SK-N-SH treated with all-trans-retinoic acid at 6 μM for 48 hours (cell line): Measurements from ENCODE around the gene OR2M7.
"Not testable (repeated sequence)": the region's sequence is repeated elsewhere in the genome, so short reads cannot be mapped to it uniquely, and the experiment has no call there.

Source experiments
- ATAC-seq: fragments of 200-7000 bp; cut with Tn5 transposase; 3 replicates; pipeline ENCODE4 v1.9.1; 2020; ENCODE audit warnings: mild to moderate bottlenecking, moderate library complexity
- ARNTL ChIP-seq: fragments of 450-650 bp; formaldehyde crosslinking; IDR thresholded peaks from 2 replicates; pipeline ENCODE4 v1.5.0; 2020; ENCODE audit warnings: low read depth, mild to moderate bottlenecking, moderate library complexity, borderline replicate concordance
- BACH2 ChIP-seq: fragments of 250-450 bp; sonication (Bioruptor Pico); IDR thresholded peaks from 2 replicates; pipeline ENCODE4 v1.9.0; 2021; ENCODE audit warnings: mild to moderate bottlenecking, borderline replicate concordance
- CSDC2 ChIP-seq: fragments of 250-450 bp; sonication (Bioruptor Pico); IDR thresholded peaks from 2 replicates; pipeline ENCODE4 v1.5.0; 2020; ENCODE audit warnings: mild to moderate bottlenecking, moderate library complexity
- ESRRG ChIP-seq: fragments of 250-450 bp; sonication (Bioruptor Pico); IDR thresholded peaks from 2 replicates; pipeline ENCODE4 v1.6.1; 2021; ENCODE audit warnings: mild to moderate bottlenecking
- GLIS3 ChIP-seq: fragments of 250-450 bp; sonication (Bioruptor Pico); IDR thresholded peaks from 2 replicates; pipeline ENCODE4 v1.5.0; 2020; ENCODE audit warnings: mild to moderate bottlenecking, moderate library complexity
- ISL1 ChIP-seq: fragments of 250-450 bp; sonication (Bioruptor Pico); IDR thresholded peaks from 2 replicates; pipeline ENCODE4 v2.1.2; 2022; ENCODE audit warnings: mild to moderate bottlenecking, moderate library complexity
- OSR1 ChIP-seq: fragments of 250-450 bp; sonication (Bioruptor Pico); IDR thresholded peaks from 2 replicates; pipeline ENCODE4 v1.8.0; 2022; ENCODE audit warnings: moderate library complexity, mild to moderate bottlenecking, inconsistent platforms
- RARB ChIP-seq: fragments of 250-450 bp; sonication (Bioruptor Pico); IDR thresholded peaks from 2 replicates; pipeline ENCODE4 v1.8.0; 2021; ENCODE audit warnings: mild to moderate bottlenecking, moderate library complexity
- TCF4 ChIP-seq: fragments of 250-450 bp; sonication (Bioruptor Pico); IDR thresholded peaks from 2 replicates; pipeline ENCODE4 v1.8.0; 2021; ENCODE audit warnings: mild to moderate bottlenecking, moderate library complexity, borderline replicate concordance
- TOX ChIP-seq: fragments of 250-450 bp; sonication (Bioruptor Pico); IDR thresholded peaks from 2 replicates; pipeline ENCODE4 v1.8.0; 2021; ENCODE audit warnings: mild to moderate bottlenecking, moderate library complexity, borderline replicate concordance
- ZC3H10 ChIP-seq: fragments of 250-450 bp; sonication (Bioruptor Pico); IDR thresholded peaks from 2 replicates; pipeline ENCODE4 v1.5.1; 2021; ENCODE audit warnings: mild to moderate bottlenecking, moderate library complexity
- ZFP3 ChIP-seq: fragments of 250-450 bp; sonication (Bioruptor Pico); IDR thresholded peaks from 2 replicates; pipeline ENCODE4 v1.5.0; 2020; ENCODE audit warnings: mild to moderate bottlenecking, moderate library complexity
- ZFP30 ChIP-seq: fragments of 450-650 bp; formaldehyde crosslinking; IDR thresholded peaks from 2 replicates; pipeline ENCODE4 v1.5.0; 2022; ENCODE audit warnings: mild to moderate bottlenecking, moderate library complexity
- ZNF565 ChIP-seq: fragments of 450-650 bp; formaldehyde crosslinking; conservative IDR thresholded peaks from 2 replicates; pipeline ENCODE4 v1.5.0; 2020; ENCODE audit warnings: low read depth, mild to moderate bottlenecking, moderate library complexity
- ZNF8 ChIP-seq: fragments of 450-650 bp; formaldehyde crosslinking; IDR thresholded peaks from 2 replicates; pipeline ENCODE4 v1.5.0; 2020; ENCODE audit warnings: mild to moderate bottlenecking, moderate library complexity
- TF ChIP-seq, protein P1 (sequence below): fragments of 250-450 bp; sonication (Bioruptor Pico); IDR thresholded peaks from 2 replicates; pipeline ENCODE4 v1.5.1; 2020; ENCODE audit warnings: low read depth, mild to moderate bottlenecking, moderate library complexity
- TF ChIP-seq, protein P2 (sequence below): fragments of 250-450 bp; sonication (Bioruptor Pico); IDR thresholded peaks from 2 replicates; pipeline ENCODE4 v1.8.0; 2021; ENCODE audit warnings: low read depth, mild to moderate bottlenecking, moderate library complexity, borderline replicate concordance
- TF ChIP-seq, protein P3 (sequence below): fragments of 250-450 bp; sonication (Bioruptor Pico); IDR thresholded peaks from 2 replicates; pipeline ENCODE4 v1.5.0; 2020; ENCODE audit warnings: mild to moderate bottlenecking, moderate library complexity
- TF ChIP-seq, protein P4 (sequence below): fragments of 250-450 bp; sonication (Bioruptor Pico); IDR thresholded peaks from 2 replicates; pipeline ENCODE4 v1.5.1; 2021; ENCODE audit warnings: mild to moderate bottlenecking, moderate library complexity

Gene OR2M7

DNA sequence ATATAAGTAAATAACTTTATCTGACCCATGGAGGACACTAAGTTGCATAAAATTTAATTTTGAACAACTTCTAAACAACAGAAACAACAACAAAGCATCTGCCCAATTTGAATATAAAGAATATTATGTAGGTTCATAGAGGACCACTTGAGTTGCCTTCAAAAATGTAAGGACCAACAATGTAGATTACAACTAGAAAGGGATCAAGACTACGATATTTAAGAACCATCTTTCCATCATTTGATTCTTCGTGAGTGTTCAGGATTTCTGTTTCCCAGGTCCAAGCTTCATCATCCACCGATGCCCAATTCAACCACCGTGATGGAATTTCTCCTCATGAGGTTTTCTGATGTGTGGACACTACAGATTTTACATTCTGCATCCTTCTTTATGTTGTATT, 24.1 kb upstream of the OR2M7 start, which contains the start of gene OR14C36:
OR14C36 (plus strand) TSS at position 301 of the 400 bp plus-strand sequence; CDS start at position 301, 0 bp downstream.
- ATAC-seq: no peak
- TF ChIP-seq ISL1 (CRISPR knock-in tag) (no peak), ZNF565 (CRISPR knock-in tag) (no peak), BACH2 (CRISPR knock-in tag) (no peak), ZFP30 (no peak), TCF4 (CRISPR knock-in tag) (no peak), GLIS3 (CRISPR knock-in tag) (no peak), ARNTL (CRISPR knock-in tag) (no peak), ESRRG (CRISPR knock-in tag) (no peak), TOX (CRISPR knock-in tag) (no peak)
- TF ChIP-seq, protein P1, sequence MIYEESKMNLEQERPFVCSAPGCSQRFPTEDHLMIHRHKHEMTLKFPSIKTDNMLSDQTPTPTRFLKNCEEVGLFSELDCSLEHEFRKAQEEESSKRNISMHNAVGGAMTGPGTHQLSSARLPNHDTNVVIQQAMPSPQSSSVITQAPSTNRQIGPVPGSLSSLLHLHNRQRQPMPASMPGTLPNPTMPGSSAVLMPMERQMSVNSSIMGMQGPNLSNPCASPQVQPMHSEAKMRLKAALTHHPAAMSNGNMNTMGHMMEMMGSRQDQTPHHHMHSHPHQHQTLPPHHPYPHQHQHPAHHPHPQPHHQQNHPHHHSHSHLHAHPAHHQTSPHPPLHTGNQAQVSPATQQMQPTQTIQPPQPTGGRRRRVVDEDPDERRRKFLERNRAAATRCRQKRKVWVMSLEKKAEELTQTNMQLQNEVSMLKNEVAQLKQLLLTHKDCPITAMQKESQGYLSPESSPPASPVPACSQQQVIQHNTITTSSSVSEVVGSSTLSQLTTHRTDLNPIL (CRISPR knock-in tag): no peak

DNA sequence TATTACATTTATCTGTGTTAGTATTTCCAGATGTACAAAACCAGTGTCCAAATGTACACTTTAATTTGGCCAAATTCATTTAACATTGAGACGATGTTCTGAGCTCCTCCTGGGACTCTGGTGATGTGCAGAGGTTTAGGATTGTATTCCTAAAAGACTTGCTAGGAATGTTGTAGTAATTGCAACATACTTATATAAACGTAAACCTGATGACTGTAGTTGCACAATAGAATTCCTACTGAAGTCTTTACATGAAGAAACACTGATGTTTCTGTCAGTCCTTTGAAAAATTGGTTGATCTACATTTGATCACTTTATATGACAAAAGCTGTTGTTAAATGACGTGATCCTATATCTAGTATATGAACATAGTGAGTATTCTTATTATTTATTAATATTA, 19.1 kb upstream of the OR2M7 start:
- ATAC-seq: no peak
- TF ChIP-seq GLIS3 (CRISPR knock-in tag) (no peak), ZC3H10 (no peak), ZFP3 (no peak), CSDC2 (CRISPR knock-in tag) (no peak), BACH2 (CRISPR knock-in tag) (no peak)
- TF ChIP-seq, protein P2, sequence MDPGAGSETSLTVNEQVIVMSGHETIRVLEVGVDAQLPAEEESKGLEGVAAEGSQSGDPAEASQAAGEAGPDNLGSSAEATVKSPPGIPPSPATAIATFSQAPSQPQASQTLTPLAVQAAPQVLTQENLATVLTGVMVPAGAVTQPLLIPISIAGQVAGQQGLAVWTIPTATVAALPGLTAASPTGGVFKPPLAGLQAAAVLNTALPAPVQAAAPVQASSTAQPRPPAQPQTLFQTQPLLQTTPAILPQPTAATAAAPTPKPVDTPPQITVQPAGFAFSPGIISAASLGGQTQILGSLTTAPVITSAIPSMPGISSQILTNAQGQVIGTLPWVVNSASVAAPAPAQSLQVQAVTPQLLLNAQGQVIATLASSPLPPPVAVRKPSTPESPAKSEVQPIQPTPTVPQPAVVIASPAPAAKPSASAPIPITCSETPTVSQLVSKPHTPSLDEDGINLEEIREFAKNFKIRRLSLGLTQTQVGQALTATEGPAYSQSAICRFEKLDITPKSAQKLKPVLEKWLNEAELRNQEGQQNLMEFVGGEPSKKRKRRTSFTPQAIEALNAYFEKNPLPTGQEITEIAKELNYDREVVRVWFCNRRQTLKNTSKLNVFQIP (CRISPR knock-in tag): no peak
- TF ChIP-seq, protein P3, sequence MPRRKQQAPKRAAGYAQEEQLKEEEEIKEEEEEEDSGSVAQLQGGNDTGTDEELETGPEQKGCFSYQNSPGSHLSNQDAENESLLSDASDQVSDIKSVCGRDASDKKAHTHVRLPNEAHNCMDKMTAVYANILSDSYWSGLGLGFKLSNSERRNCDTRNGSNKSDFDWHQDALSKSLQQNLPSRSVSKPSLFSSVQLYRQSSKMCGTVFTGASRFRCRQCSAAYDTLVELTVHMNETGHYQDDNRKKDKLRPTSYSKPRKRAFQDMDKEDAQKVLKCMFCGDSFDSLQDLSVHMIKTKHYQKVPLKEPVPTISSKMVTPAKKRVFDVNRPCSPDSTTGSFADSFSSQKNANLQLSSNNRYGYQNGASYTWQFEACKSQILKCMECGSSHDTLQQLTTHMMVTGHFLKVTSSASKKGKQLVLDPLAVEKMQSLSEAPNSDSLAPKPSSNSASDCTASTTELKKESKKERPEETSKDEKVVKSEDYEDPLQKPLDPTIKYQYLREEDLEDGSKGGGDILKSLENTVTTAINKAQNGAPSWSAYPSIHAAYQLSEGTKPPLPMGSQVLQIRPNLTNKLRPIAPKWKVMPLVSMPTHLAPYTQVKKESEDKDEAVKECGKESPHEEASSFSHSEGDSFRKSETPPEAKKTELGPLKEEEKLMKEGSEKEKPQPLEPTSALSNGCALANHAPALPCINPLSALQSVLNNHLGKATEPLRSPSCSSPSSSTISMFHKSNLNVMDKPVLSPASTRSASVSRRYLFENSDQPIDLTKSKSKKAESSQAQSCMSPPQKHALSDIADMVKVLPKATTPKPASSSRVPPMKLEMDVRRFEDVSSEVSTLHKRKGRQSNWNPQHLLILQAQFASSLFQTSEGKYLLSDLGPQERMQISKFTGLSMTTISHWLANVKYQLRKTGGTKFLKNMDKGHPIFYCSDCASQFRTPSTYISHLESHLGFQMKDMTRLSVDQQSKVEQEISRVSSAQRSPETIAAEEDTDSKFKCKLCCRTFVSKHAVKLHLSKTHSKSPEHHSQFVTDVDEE (CRISPR knock-in tag): no peak

DNA sequence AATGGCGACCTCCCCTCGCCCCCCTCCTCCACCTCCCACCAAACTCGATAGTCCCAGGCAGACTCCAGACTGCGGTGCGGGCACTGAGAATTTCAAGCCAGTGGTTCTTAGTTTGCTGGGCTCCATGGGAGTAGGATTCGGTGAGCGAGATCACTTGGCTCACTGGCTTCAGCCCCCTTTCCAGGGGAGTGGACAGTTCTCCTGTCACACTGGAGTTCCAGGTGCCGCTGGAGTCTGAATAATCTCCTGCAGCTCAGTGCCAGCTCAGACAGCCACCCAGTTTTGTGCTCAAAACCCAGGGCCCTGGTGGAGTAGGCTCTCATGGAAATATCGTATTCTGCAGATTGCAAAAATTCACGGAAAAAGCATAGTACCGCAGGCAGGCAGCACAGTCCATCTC, 7.6 kb downstream of the OR2M7 start:
- TF ChIP-seq, protein P4, sequence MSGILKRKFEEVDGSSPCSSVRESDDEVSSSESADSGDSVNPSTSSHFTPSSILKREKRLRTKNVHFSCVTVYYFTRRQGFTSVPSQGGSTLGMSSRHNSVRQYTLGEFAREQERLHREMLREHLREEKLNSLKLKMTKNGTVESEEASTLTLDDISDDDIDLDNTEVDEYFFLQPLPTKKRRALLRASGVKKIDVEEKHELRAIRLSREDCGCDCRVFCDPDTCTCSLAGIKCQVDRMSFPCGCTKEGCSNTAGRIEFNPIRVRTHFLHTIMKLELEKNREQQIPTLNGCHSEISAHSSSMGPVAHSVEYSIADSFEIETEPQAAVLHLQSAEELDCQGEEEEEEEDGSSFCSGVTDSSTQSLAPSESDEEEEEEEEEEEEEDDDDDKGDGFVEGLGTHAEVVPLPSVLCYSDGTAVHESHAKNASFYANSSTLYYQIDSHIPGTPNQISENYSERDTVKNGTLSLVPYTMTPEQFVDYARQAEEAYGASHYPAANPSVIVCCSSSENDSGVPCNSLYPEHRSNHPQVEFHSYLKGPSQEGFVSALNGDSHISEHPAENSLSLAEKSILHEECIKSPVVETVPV (CRISPR knock-in tag): no peak
- TF ChIP-seq ZFP30: no peak
- TF ChIP-seq, protein P1 (CRISPR knock-in tag): no peak
- no peak for TF ChIP-seq RARB (CRISPR knock-in tag)
- TF ChIP-seq TCF4 (CRISPR knock-in tag): no peak
- TF ChIP-seq, protein P3 (CRISPR knock-in tag): no peak
- no peak for TF ChIP-seq ZFP3
- TF ChIP-seq CSDC2 (CRISPR knock-in tag): no peak
- TF ChIP-seq GLIS3 (CRISPR knock-in tag): no peak
- TF ChIP-seq TOX (CRISPR knock-in tag): no peak
- no peak for TF ChIP-seq ZNF8 (CRISPR knock-in tag)
- no peak for TF ChIP-seq BACH2 (CRISPR knock-in tag)
- TF ChIP-seq ISL1 (CRISPR knock-in tag): no peak
- TF ChIP-seq OSR1 (CRISPR knock-in tag): no peak
- TF ChIP-seq ZC3H10: no peak
- ATAC-seq: no peak

DNA sequence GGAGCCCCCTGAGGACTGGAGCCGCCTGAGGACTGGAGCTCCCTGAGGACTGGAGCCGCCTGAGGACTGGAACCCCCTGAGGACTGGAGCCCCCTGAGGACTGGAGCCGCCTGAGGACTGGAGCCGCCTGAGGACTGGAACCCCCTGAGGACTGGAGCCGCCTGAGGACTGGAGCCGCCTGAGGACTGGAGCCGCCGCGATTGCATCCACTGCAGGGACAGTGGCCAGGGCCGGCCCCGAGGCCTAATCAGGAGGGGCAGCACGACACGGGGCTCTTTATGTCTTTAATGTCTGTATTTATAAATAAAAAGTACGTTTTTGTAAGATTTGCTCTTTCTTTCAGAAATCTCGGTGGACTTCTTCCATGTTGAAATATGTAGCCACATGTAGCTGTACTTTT, 17.6 kb downstream of the OR2M7 start:
- ATAC-seq: not testable (repeated sequence)
